ENCODE data around the gene TRIM25.
A peak's percentile ranks its signal among the peaks of the same experiment; 100 is the strongest.

Gene TRIM25

DNA sequence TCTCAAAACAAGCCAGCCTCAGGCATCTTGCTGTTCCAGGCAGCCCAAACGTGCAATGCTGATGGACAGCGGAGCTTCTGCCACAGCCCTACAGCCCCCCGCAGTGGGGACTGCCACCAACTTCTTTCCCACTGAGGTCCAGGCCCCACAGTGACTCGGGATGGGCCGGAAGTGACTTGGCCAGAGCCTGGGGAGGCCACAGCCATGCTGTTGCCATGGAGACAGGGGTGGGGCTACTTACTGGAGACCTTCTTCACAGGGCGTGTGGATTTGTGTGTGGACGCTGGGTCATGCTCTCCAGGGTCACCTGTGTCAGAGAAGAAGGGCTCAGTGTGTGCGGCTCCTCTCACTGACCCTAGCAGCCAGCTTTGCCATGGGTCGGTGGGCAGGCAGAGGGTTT lies 15.0 kb downstream of the TRIM25 start:
- TF ChIP-seq, protein P1, sequence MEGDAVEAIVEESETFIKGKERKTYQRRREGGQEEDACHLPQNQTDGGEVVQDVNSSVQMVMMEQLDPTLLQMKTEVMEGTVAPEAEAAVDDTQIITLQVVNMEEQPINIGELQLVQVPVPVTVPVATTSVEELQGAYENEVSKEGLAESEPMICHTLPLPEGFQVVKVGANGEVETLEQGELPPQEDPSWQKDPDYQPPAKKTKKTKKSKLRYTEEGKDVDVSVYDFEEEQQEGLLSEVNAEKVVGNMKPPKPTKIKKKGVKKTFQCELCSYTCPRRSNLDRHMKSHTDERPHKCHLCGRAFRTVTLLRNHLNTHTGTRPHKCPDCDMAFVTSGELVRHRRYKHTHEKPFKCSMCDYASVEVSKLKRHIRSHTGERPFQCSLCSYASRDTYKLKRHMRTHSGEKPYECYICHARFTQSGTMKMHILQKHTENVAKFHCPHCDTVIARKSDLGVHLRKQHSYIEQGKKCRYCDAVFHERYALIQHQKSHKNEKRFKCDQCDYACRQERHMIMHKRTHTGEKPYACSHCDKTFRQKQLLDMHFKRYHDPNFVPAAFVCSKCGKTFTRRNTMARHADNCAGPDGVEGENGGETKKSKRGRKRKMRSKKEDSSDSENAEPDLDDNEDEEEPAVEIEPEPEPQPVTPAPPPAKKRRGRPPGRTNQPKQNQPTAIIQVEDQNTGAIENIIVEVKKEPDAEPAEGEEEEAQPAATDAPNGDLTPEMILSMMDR (conservative IDR thresholded peaks at IDR 0.05; ENCODE audit: low read depth) = no peak
- peak overlapping the region; percentile 27 for H3K27ac ChIP-seq
- POLR2A ChIA-PET (ENCODE audit: low non-redundant PET) = no interaction called here
- DNase-seq (ENCODE audit: low spot score) = no peak
- CTCF ChIA-PET = interaction anchor here (0.8 kb wide), 1 partner anchor 310 kb away, joined by 3 read pairs; no protein-coding TSS in a partner anchor

DNA sequence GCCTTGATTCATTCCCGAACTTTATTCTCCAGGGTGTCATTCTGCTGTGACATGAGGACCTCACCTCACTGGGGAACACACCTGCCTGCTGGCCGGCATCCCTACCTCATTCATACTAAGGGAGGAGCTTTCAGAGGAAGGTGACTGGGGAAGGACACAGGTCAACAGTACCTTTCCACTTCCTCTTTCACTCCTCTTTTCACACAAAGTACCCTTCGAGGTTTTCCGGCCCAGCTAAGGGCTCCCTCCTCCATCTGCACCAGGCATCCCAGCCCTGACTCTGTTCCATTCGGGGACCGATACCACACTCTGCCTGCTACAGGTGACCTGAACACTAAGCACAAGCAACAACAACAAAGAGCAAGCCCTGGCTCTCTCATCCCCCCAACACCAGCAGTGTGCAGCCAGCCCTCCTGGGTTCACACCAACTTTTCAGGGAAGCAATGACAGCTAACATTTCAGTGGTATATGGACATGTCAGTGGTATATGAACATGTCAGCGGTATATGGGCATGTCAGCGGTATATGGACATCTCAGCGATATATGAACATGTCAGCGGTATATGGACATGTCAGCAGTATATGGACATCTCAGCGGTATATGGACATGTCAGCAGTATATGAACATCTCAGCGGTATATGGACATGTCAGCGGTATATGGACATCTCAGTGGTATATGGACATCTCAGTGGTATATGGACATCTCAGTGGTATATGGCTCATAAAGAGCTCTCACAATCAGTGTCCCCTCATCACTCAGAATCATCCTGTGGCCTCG lies 16.0 kb downstream of the TRIM25 start:
- ChIA-PET POLR2A (ENCODE audit: low non-redundant PET) (no interaction called here), CTCF (no interaction called here)
- no peak overlapping the region for H3K27ac ChIP-seq
- DNase-seq (ENCODE audit: low spot score) = no peak
- TF ChIP-seq, protein P1 (conservative IDR thresholded peaks at IDR 0.05; ENCODE audit: low read depth) = no peak

DNA sequence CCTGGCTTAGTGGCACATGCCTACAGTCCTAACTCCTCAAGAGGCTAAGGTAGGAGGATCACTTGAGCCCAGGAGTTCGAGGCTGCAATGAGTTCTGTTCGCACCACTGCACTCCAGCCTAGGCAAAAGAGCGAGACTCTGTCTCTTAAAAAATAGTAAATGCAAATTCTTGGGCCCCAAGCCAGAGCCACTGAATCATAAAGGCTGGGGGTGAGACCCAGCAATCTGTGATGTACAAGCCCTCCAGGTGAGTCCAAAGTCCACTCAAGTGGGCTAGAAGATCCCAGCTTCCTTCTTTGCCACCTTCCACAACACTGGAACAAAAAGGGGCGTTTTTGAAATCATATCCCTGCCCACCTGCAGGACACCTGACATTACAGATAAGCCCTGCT lies 16.9 kb downstream of the TRIM25 start:
- TF ChIP-seq, protein P1 (conservative IDR thresholded peaks at IDR 0.05; ENCODE audit: low read depth) = no peak
- H3K27ac ChIP-seq = no peak overlapping the region
- POLR2A ChIA-PET (ENCODE audit: low non-redundant PET) = no interaction called here
- CTCF ChIA-PET = interaction anchor here (0.7 kb wide), 3 partner anchors 14 to 1240 kb away, joined by 3 to 5 read pairs (median 4); no protein-coding TSS in a partner anchor
- DNase-seq (ENCODE audit: low spot score) = no peak

DNA sequence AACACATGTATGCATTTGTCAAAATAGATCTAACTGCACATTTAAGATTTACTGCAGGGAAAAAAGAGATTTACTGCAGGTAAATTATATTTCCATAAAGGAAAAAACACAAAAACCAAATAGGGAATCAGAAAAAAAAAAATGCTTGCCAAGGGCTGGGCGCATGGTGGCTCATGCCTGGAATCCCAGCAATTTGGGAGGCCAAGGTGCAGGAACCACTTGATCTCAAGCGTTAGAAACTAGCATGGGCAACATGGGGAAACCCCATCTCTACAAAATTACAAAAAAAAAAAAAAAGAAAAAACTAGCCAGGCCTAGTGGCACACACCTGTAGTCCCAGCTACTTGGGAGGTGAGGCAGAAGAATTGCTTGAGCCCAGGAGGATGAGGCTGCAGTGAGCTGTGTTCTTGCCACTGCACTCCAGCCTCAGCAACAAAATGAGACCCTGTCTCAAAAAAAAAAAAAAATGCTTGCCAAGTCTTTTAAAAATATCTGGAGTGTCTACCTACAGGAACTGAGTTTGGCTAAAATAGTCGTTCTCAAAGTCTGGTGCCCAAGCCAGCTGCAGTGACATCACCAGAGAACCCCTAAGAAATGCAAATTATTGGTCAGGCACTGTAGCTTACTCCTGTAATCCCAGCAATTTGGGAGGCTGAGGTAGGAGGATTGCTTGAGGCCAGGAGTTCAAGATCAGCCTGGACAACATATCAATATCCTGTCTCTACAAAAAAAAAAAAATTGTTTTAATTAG lies 17.5 kb downstream of the TRIM25 start:
- TF ChIP-seq, protein P1 (conservative IDR thresholded peaks at IDR 0.05; ENCODE audit: low read depth) = no peak
- ChIA-PET CTCF (interaction anchor here (0.7 kb wide), 3 partner anchors 14 to 1240 kb away, joined by 3 to 5 read pairs (median 4); no protein-coding TSS in a partner anchor), POLR2A (ENCODE audit: low non-redundant PET) (no interaction called here)
- no peak for DNase-seq (ENCODE audit: low spot score)
- no peak overlapping the region for H3K27ac ChIP-seq

DNA sequence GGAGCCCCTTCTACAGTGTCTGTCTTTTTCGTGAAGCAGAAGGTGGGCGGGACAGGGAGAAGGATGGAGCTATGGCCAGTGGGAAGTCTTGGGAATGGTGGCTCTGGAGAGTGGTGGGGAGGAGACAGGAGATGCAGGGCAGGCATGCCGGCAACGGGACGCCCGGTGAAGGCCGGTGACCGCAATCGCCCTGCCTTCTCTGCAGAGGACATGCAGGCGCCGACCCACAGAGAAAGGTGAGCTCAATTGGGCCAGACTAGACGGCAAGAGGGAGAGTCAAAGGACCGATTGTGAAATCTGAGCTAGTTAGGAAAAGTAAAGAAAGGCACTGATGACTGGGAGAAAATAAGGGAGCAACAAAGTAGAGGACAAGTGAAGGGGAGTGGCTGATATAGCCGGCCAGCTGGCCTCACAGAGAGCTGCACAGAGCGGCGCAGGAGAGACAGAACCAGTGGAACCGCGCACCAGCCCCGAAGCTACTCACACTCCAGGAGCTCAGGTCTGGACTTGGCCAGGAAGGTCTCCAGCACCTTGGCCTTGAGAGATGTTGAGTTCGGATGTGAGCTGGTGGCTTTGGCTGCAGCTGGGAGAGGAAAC lies 18.9 kb downstream of the TRIM25 start:
- peak overlapping the region; percentile 1; the same call in 1 of the 2 replicates for H3K27ac ChIP-seq
- DNase-seq (ENCODE audit: low spot score) = no peak
- POLR2A ChIA-PET (ENCODE audit: low non-redundant PET) = no interaction called here
- TF ChIP-seq, protein P1 (conservative IDR thresholded peaks at IDR 0.05; ENCODE audit: low read depth) = no peak
- CTCF ChIA-PET = interaction anchor here (0.6 kb wide), 1 partner anchor 274 kb away, joined by 3 read pairs; no protein-coding TSS in a partner anchor

DNA sequence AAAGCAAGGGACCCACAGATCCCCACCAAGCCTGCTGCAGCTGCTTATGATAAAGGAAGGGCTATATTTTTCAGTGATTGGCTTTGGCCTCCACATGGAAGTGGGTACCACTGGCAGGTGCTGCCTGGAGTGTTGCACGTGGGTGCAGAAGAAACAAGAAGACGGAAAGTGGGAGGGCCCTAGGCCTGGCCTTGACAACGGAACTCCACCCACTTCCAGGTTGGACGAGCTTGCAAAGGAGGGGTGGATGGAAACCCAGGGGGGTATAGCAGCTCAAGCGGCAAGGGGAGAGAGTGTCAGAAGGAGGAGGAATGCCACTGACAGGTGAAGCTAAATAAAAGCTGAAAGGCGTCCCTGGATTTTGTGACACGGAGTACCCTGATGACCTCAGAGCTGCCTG lies 20.3 kb downstream of the TRIM25 start:
- no peak for DNase-seq (ENCODE audit: low spot score)
- POLR2A ChIA-PET (ENCODE audit: low non-redundant PET) = no interaction called here
- CTCF ChIA-PET = interaction anchor here (0.6 to 0.8 kb wide), 2 partner anchors 16 to 30 kb away, joined by 3 to 5 read pairs; no protein-coding TSS in a partner anchor
- TF ChIP-seq, protein P1 (conservative IDR thresholded peaks at IDR 0.05; ENCODE audit: low read depth) = no peak
- no peak overlapping the region for H3K27ac ChIP-seq
